SK-MEL-5 (cell line): ENCODE data around the gene IER5L. TPM values are rescaled to one million over a fixed set of nuclear protein-coding genes. Genes with fewer than 3 reads are reported as not detected.

ENCODE experiments used
- DNase-seq: peaks from one replicate; pipeline ENCODE4 v3.0.0-alpha.2; 2016; ENCODE audit warnings: low read depth, low spot score
- in situ Hi-C: cut with HindIII; loops from 2 replicates; pipeline ENCODE4 v1.10.0; 2016; ENCODE audit warnings: low sequenced_read_pairs, high pct_unique_total_duplicates, low pct_unique_long_range_greater_than_20kb
- total RNA-seq: library from RNA; depleted of rRNA; stranded (reverse); fragments of >200 nt; shearing (Covaris generic); gene quantifications from 2 replicates; pipeline ENCODE4 v1.2.3, GENCODE V29; 2014

The IER5L gene
- total RNA-seq, 1 experiment from 2014 or later: 53.9 TPM

- DNase-seq: no peak
- in situ Hi-C loops: no loop called here
Observed at GRCh38 chr9:129187042-129187441, 9.0 kb upstream of the IER5L start.

- no peak for DNase-seq
- in situ Hi-C loops: no loop called here
Observed at GRCh38 chr9:129185991-129186390, 7.9 kb upstream of the IER5L start.

GRCh38 chr9:129185402-129185801 is 7.3 kb upstream of the IER5L start:
- in situ Hi-C loops: no loop called here
- DNase-seq: no peak

- in situ Hi-C loops: no loop called here
- DNase-seq: no peak
Observed at GRCh38 chr9:129184596-129185122, 6.6 kb upstream of the IER5L start.

GRCh38 chr9:129184219-129184524 is 6.1 kb upstream of the IER5L start:
- in situ Hi-C loops: no loop called here
- no peak for DNase-seq

- DNase-seq: peak; percentile 42
Observed at GRCh38 chr9:129183495-129184218, 5.6 kb upstream of the IER5L start.

GRCh38 chr9:129182625-129183494 is 4.8 kb upstream of the IER5L start:
- peak; percentile 73 for DNase-seq
- in situ Hi-C loops: no loop called here

More at GRCh38 chr9:129183495-129184218, 5.6 kb upstream of the IER5L start:
- in situ Hi-C loops: no loop called here

GRCh38 chr9:129182122-129182521 is 4.1 kb upstream of the IER5L start:
- DNase-seq: no peak
- in situ Hi-C loops: no loop called here

- in situ Hi-C loops: no loop called here
- no peak for DNase-seq
Observed at GRCh38 chr9:129181246-129181645, 3.2 kb upstream of the IER5L start.

GRCh38 chr9:129178568-129179382 is 714 bp upstream of the IER5L start:
- in situ Hi-C loops: no loop called here
- DNase-seq: no peak

GRCh38 chr9:129177443-129177790 is 644 bp downstream of the IER5L start:
- no peak for DNase-seq
- in situ Hi-C loops: no loop called here

- DNase-seq: peak; percentile 27
- in situ Hi-C loops: no loop called here
Observed at GRCh38 chr9:129176701-129177442, 1.2 kb downstream of the IER5L start.

GRCh38 chr9:129175825-129176633 is 2.0 kb downstream of the IER5L start:
- DNase-seq: peak; percentile 85
- in situ Hi-C loops: no loop called here

GRCh38 chr9:129175515-129175824 is 2.6 kb downstream of the IER5L start:
- in situ Hi-C loops: no loop called here
- DNase-seq: no peak

- in situ Hi-C loops: no loop called here
Observed at GRCh38 chr9:129174724-129175514, 3.1 kb downstream of the IER5L start.

GRCh38 chr9:129174102-129174723 is 3.8 kb downstream of the IER5L start:
- DNase-seq: peak; percentile 88
- in situ Hi-C loops: no loop called here

More at GRCh38 chr9:129174724-129175514, 3.1 kb downstream of the IER5L start:
- peak; percentile 79 for DNase-seq
